Mesothelial cell of epicardium (in vitro differentiated cells): ENCODE measurements around the gene ZNF426. TPM values are rescaled to one million over a fixed set of nuclear protein-coding genes. Genes with fewer than 3 reads are reported as not detected.
"Not testable (repeated sequence)": the region's sequence is repeated elsewhere in the genome, so short reads cannot be mapped to it uniquely, and the experiment has no call there.

Source experiments
- DNase-seq, 2 experiments: peaks; one replicate each; pipeline ENCODE4 v3.0.0; 2021; ENCODE audit warnings: low spot score in 2 of 2; ENCODE audit not compliant: unreplicated experiment in 2 of 2
- H3K27ac Mint-ChIP-seq: 2 replicates; pipeline ENCODE4 v1.8.0; 2021; ENCODE audit warnings: mixed read lengths
- H3K27me3 Mint-ChIP-seq: 2 replicates; pipeline ENCODE4 v1.8.0; 2021; ENCODE audit warnings: low read depth, mixed read lengths
- H3K36me3 Mint-ChIP-seq: 2 replicates; pipeline ENCODE4 v1.8.0; 2021; ENCODE audit warnings: mixed read lengths
- H3K4me1 Mint-ChIP-seq: 2 replicates; pipeline ENCODE4 v1.8.0; 2021; ENCODE audit warnings: mixed read lengths
- H3K4me3 Mint-ChIP-seq: 2 replicates; pipeline ENCODE4 v1.8.0; 2021; ENCODE audit warnings: mild to moderate bottlenecking, moderate library complexity, mixed read lengths
- H3K9me3 Mint-ChIP-seq: 2 replicates; pipeline ENCODE4 v1.8.0; 2021; ENCODE audit warnings: mixed read lengths
- total RNA-seq: library from RNA; stranded (reverse); gene quantifications from 3 replicates; pipeline ENCODE4 v1.2.1, GENCODE V29; 2021
- TF ChIP-seq, protein P1 (sequence below): fragments of 200-600 bp; sonication (generic); IDR thresholded peaks from one replicate; pipeline ENCODE4 v1.5.0; 2021; ENCODE audit warnings: antibody characterized with exemption; ENCODE audit not compliant: unreplicated experiment

Gene ZNF426
- total RNA-seq, 1 donor from 2014 or later, result 32.4 TPM

DNA sequence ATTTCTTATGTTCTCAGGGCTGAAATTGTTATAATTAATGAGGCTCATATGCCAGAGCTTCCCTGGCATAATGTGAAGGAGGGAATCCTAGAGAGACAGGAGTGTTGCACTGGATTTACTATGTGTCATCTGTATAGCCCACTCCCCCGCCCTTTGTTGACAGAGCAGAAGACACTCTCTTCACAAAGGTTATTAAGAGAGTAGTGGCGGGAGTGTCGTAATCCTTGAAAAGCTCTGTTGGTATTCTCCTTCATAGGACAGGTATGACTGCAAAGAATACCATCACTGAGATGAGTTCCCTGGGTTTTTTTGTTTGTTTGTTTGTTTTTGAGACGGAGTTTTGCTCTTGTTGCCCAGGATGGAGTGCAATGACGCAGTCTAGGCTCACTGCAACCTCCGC is 31.8 kb upstream of the ZNF426 start:
- DNase-seq, result no peak
- Mint-ChIP-seq H3K27ac (no peak overlapping the region), H3K27me3 (no peaks in the 10 kb centered on the region), H3K36me3 (peaks cover 87% of the 10 kb centered on the region), H3K9me3 (peaks cover 66% of the 10 kb centered on the region), H3K4me3 (no peak overlapping the region), H3K4me1 (no peaks in the 10 kb centered on the region)
- TF ChIP-seq, protein P1, sequence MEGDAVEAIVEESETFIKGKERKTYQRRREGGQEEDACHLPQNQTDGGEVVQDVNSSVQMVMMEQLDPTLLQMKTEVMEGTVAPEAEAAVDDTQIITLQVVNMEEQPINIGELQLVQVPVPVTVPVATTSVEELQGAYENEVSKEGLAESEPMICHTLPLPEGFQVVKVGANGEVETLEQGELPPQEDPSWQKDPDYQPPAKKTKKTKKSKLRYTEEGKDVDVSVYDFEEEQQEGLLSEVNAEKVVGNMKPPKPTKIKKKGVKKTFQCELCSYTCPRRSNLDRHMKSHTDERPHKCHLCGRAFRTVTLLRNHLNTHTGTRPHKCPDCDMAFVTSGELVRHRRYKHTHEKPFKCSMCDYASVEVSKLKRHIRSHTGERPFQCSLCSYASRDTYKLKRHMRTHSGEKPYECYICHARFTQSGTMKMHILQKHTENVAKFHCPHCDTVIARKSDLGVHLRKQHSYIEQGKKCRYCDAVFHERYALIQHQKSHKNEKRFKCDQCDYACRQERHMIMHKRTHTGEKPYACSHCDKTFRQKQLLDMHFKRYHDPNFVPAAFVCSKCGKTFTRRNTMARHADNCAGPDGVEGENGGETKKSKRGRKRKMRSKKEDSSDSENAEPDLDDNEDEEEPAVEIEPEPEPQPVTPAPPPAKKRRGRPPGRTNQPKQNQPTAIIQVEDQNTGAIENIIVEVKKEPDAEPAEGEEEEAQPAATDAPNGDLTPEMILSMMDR, result no peak

DNA sequence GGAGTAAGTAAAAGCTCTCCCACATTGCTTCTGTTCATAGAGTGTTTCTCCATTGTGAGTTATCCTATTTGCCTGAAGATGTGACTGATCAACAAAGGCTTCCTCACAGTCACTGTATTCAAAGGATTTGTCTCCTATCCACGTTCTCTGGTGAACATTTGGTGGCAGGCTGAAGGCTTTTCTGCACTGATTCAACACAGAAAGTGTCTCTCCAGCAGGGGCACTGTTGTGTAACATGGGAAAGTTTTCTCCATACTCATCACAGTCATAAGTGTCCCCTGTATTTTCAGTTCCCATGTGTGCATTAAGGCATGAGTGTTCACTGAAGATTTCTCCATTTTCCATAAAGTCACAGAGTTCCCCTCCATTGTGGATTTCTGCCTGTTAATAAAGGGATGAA is 28.3 kb upstream of the ZNF426 start:
- no peak for DNase-seq
- TF ChIP-seq, protein P1, result peak; percentile 25
- no peak overlapping the region for H3K4me3 Mint-ChIP-seq
- peaks cover 66% of the 10 kb centered on the region for H3K9me3 Mint-ChIP-seq
- no peaks in the 10 kb centered on the region for H3K4me1 Mint-ChIP-seq
- H3K36me3 Mint-ChIP-seq, result peaks cover 86% of the 10 kb centered on the region
- no peak overlapping the region for H3K27ac Mint-ChIP-seq
- H3K27me3 Mint-ChIP-seq, result no peaks in the 10 kb centered on the region

DNA sequence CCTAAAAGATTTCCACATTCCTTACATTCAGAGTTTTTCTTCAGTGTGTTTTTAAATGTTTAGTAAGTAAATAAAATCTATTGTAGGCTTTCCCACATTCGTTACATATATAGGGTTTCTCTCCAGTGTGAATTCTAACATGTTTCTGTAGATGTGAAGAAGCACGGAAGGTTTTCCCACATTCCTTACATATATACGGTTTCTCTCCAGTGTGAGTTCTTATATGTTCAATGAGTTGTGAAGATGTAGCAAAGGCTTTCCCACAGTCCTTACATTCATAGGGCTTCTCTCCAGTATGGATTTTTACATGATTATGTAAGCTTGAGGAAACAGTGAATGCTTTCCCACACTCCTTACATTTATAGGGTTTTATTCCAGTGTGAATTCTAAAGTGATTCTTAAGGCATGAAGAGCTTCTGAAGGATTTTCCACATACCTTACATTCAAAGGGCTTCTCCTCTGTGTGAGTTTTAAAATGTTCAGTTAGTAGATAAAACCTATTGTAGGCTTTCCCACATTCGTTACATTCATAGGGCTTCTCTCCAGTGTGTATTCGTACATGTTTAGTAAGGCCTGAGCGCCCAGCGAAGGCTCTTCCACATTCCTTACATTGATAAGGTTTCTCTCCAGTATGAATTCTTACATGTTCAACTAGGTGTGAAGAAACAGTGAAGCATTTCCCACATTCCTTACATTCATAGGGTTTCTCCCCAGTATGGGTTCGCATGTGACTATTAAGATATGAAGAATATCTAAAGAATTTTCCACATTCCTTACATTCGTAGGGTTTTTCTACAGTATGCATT is 27.7 kb upstream of the ZNF426 start:
- Mint-ChIP-seq H3K9me3 (peaks cover 64% of the 10 kb centered on the region), H3K27me3 (no peaks in the 10 kb centered on the region), H3K27ac (peak overlapping the region; percentile 14), H3K4me3 (no peak overlapping the region), H3K4me1 (no peaks in the 10 kb centered on the region), H3K36me3 (peaks cover 86% of the 10 kb centered on the region)
- no peak for DNase-seq
- TF ChIP-seq, protein P1, result no peak

DNA sequence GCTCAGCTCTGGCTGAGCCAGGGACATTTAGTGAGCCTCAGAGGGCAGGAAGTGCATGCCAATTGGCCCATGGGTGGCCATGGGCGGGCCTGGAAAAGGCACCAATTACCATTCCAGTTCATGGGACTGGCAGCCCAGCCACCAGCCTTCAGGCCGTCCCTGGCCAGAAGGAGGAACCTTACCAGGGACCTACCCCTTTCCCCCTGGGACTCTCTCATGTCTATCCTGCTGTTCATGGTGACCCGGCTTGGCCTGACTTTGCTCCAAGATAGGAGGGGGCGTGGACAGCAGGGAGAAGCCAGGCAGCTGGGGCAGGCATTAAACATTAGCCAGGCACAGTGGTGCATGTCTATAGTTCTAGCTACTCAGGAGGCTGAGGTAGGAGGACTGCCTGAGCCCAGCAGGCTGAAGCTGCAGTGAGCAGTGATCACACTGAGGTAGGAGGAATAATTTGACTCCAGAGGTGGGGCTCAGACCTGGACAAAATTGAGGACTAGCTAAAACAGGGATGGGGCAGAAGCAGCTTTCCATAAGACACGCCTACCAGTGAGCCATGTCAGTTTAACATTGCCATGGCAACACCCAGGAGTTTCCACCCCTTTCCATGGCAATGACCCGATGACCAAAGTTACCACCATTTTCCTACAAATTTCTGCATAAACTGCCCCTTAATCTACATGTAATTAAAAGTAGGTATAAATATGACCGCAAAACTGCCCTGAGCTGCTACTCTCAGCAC is 14.3 kb upstream of the ZNF426 start:
- TF ChIP-seq, protein P1, result no peak
- Mint-ChIP-seq H3K27me3 (no peaks in the 10 kb centered on the region), H3K9me3 (peaks cover 29% of the 10 kb centered on the region), H3K4me3 (no peak overlapping the region), H3K27ac (no peak overlapping the region), H3K36me3 (peaks cover 35% of the 10 kb centered on the region), H3K4me1 (no peaks in the 10 kb centered on the region)
- DNase-seq, result no peak

DNA sequence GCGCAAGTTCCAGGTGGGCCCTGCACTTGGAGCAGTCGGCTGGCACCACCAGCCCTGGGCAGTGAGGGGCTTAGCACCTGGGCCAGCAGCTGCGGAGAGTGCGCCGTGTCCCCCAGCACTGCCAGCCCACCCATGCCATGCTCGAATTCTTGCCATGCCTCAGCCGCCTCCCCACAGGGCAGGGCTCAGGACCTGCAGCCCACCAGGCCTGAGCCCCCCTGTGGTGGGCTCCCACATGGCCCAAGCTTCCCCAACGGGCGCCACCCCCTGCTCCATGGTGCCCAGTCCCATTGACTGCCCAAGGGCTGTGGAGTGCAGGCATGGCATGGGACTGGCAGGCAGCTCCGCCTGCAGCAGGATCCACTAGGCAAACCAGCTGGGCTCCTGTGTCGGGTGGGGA is 9.4 kb upstream of the ZNF426 start:
- TF ChIP-seq, protein P1, result no peak
- Mint-ChIP-seq H3K4me1 (no peaks in the 10 kb centered on the region), H3K9me3 (peaks cover 18% of the 10 kb centered on the region), H3K27me3 (no peaks in the 10 kb centered on the region), H3K4me3 (no peak overlapping the region), H3K36me3 (peaks cover 22% of the 10 kb centered on the region), H3K27ac (no peak overlapping the region)
- DNase-seq, result no peak

DNA sequence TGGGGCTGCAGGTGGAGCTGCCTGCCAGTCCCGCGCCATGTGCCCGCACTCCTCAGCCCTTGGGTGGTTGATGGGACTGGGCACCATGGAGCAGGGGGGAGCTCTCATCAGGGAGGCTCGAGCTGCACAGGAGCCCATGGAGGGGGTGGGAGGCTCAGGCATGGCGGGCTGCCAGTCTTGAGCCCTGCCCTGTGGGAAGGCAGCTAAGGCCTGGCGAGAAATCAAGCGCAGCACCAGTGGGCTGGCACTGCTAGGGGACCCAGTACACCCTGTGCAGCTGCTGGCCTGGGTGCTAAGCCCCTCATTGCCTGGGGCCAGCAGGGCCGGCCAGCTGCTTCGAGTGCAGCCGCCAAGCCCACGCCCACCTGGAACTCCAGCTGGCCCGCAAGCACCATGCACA is 2.8 kb upstream of the ZNF426 start:
- DNase-seq, H3K27me3 Mint-ChIP-seq, H3K4me3 Mint-ChIP-seq, H3K27ac Mint-ChIP-seq: not testable (repeated sequence)
- Mint-ChIP-seq H3K36me3 (peaks cover 26% of the 10 kb centered on the region), H3K9me3 (peaks cover 22% of the 10 kb centered on the region), H3K4me1 (peaks cover 11% of the 10 kb centered on the region)

DNA sequence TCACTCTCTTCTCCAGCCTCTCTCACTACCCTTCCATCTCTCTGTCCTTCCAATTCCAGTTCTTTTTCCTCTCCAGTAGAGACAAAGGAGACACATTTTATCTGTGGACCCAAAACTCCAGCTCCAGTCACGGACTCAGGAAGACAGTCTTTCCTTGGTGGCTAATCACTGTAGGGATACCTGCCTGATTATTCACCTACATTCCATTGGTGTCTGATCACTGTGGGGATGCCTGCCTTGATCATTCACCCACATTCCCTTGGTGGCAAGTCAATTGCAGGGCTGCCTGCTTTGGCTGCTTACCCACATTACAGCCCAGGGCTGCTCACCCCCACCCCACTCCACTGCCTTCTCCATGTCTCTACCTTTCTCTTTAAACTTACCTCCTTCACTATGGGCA is 1.5 kb upstream of the ZNF426 start:
- not testable (repeated sequence) for DNase-seq, H3K27me3 Mint-ChIP-seq
- peaks cover 35% of the 10 kb centered on the region for H3K9me3 Mint-ChIP-seq
- H3K27ac Mint-ChIP-seq, result peak overlapping the region; percentile 100
- peaks cover 11% of the 10 kb centered on the region for H3K4me1 Mint-ChIP-seq
- H3K4me3 Mint-ChIP-seq, result peak overlapping the region; percentile 98
- peaks cover 39% of the 10 kb centered on the region for H3K36me3 Mint-ChIP-seq

DNA sequence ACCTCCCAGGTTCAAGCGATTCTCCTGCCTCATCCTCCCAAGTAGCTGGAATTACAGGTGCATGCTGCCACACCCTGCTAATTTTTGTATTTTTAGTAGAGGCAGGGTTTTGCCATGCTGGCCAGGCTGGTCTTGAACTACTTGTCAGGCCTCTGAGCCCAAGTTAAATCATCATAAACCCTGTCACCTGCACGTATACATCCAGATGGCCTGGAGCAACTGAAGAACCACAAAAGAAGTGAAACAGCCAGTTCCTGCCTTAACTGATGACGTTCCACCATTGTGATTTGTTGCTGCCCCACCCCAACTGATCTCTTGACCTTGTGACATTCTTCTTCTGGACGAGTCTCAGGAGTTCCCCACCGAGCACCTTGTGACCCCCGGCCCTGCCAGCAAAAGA is 756 bp upstream of the ZNF426 start:
- not testable (repeated sequence) for H3K27me3 Mint-ChIP-seq, DNase-seq
- Mint-ChIP-seq H3K9me3 (peaks cover 35% of the 10 kb centered on the region), H3K4me1 (peaks cover 11% of the 10 kb centered on the region), H3K4me3 (peak overlapping the region; percentile 98), H3K36me3 (peaks cover 46% of the 10 kb centered on the region), H3K27ac (peak overlapping the region; percentile 100)
